Osteoblast (primary cell): Measurements from ENCODE around the gene ECE2. TPM values are rescaled to one million over a fixed set of nuclear protein-coding genes. Genes with fewer than 3 reads are reported as not detected.

Experiments
- DNase-seq: peaks from one replicate; pipeline ENCODE4 v3.0.0; 2011; ENCODE audit warnings: low spot score, mixed read lengths; ENCODE audit not compliant: insufficient read length; ENCODE audit errors: missing footprints
- H2AFZ ChIP-seq: 2 replicates; pipeline ENCODE4 v1.6.0; 2011; ENCODE audit warnings: mild to moderate bottlenecking, low read length
- H3K27ac ChIP-seq: 2 replicates; pipeline ENCODE4 v1.5.1; 2011; ENCODE audit warnings: mild to moderate bottlenecking, low read depth, low read length, moderate library complexity
- H3K27me3 ChIP-seq: 2 replicates; pipeline ENCODE4 v1.6.0; 2012; ENCODE audit warnings: mild to moderate bottlenecking, control low read depth, inconsistent platforms, low read length, moderate library complexity; ENCODE audit not compliant: insufficient read depth
- H3K36me3 ChIP-seq: 2 replicates; pipeline ENCODE4 v1.5.1; 2011; ENCODE audit warnings: mild to moderate bottlenecking, low read length, control low read depth, moderate library complexity; ENCODE audit not compliant: insufficient read depth
- H3K4me1 ChIP-seq: 2 replicates; pipeline ENCODE4 v1.5.1; 2011; ENCODE audit warnings: mild to moderate bottlenecking, low read length, control low read depth, moderate library complexity; ENCODE audit not compliant: insufficient read depth
- H3K4me2 ChIP-seq: 2 replicates; pipeline ENCODE4 v1.6.0; 2011; ENCODE audit warnings: mild to moderate bottlenecking, low read length; ENCODE audit not compliant: insufficient read depth
- H3K4me3 ChIP-seq: fragments of 200-600 bp; sonication (generic); 3 replicates; pipeline ENCODE4 v1.5.1; 2012; ENCODE audit warnings: mild to moderate bottlenecking, low read length, inconsistent platforms; ENCODE audit not compliant: insufficient read depth
- H3K79me2 ChIP-seq: 2 replicates; pipeline ENCODE4 v1.6.0; 2012; ENCODE audit warnings: mild to moderate bottlenecking, low read length, control low read depth, inconsistent platforms; ENCODE audit not compliant: insufficient read depth
- H3K9me3 ChIP-seq: 2 replicates; pipeline ENCODE4 v1.5.1; 2011; ENCODE audit warnings: low read depth, low read length, control low read depth
- H4K20me1 ChIP-seq: 2 replicates; pipeline ENCODE4 v1.6.0; 2012; ENCODE audit warnings: mild to moderate bottlenecking, low read length, control low read depth; ENCODE audit not compliant: insufficient read depth
- CTCF ChIP-seq: IDR thresholded peaks from 2 replicates; pipeline ENCODE4 v1.5.1; 2011; ENCODE audit warnings: mild to moderate bottlenecking, low read depth, low read length, moderate library complexity; ENCODE audit errors: extremely low read depth
- total RNA-seq: library from RNA; depleted of rRNA; stranded (reverse); fragments of >200 nt; gene quantifications from 2 replicates; pipeline ENCODE4 v1.2.3, GENCODE V29; 2012

The ECE2 gene
- total RNA-seq, 1 donor, result not detected

DNA sequence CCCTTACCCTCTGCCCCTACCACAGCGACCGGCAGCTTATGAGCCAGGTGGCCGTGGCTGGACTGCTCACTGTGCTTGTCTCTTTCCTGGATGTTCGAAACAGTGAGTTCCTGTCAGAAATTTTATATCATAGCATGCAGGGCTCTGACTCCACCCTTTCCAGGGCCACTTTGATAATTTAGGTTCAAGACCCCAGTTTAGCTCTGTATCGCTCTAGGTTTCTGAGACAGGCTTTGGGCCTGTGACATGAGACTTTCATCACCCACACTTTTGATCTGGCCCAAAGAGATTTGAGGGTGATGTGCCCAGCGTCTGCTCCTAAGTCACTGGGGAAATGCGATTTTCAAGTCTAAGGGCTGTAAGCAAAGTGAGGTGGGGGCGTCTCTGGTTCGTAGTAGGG lies 32.1 kb downstream of the ECE2 start:
- no peak for TF ChIP-seq CTCF
- Histone ChIP-seq H3K4me1 (no peaks in the 10 kb centered on the region), H3K4me2 (no peak overlapping the region), H3K4me3 (no peak overlapping the region), H3K36me3 (peaks cover 60% of the 10 kb centered on the region), H3K79me2 (peaks cover 22% of the 10 kb centered on the region), H3K27ac (no peak overlapping the region), H4K20me1 (peaks cover 17% of the 10 kb centered on the region), H3K9me3 (no peaks in the 10 kb centered on the region), H3K27me3 (no peaks in the 10 kb centered on the region), H2AFZ (no peak overlapping the region)
- no peak for DNase-seq

DNA sequence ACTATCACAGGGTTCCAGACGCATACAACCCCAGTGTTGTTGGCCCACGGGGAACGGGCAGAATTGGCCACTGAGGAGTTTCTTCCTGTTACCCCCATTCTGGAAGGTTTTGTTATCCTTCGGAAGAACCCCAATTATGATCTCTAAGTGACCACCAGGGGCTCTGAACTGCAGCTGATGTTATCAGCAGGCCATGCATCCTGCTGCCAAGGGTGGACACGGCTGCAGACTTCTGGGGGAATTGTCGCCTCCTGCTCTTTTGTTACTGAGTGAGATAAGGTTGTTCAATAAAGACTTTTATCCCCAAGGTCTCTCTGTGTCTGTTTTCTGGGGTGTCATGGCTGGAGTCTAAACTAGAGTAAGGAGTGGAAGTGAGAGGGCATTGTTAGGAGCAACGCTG lies 32.9 kb downstream of the ECE2 start:
- H3K79me2 ChIP-seq, result peaks cover 14% of the 10 kb centered on the region
- peak; percentile 18 for TF ChIP-seq CTCF
- H3K36me3 ChIP-seq, result peaks cover 52% of the 10 kb centered on the region
- no peak for DNase-seq
- no peak overlapping the region for H3K4me3 ChIP-seq
- H3K27me3 ChIP-seq, result no peaks in the 10 kb centered on the region
- no peaks in the 10 kb centered on the region for H3K4me1 ChIP-seq
- peaks cover 15% of the 10 kb centered on the region for H4K20me1 ChIP-seq
- H3K4me2 ChIP-seq, result no peak overlapping the region
- no peak overlapping the region for H3K27ac ChIP-seq
- H2AFZ ChIP-seq, result no peak overlapping the region
- no peaks in the 10 kb centered on the region for H3K9me3 ChIP-seq

GRCh38 chr3:184311633-184312032 lies 35.8 kb downstream of the ECE2 start:
- Histone ChIP-seq H3K27me3 (no peaks in the 10 kb centered on the region), H3K79me2 (peaks cover 20% of the 10 kb centered on the region), H3K9me3 (no peaks in the 10 kb centered on the region), H4K20me1 (peaks cover 16% of the 10 kb centered on the region), H3K36me3 (peaks cover 27% of the 10 kb centered on the region), H3K4me3 (no peak overlapping the region), H3K4me2 (no peak overlapping the region), H2AFZ (no peak overlapping the region), H3K4me1 (peaks cover 3% of the 10 kb centered on the region), H3K27ac (no peak overlapping the region)
- DNase-seq, result no peak
- no peak for TF ChIP-seq CTCF

DNA sequence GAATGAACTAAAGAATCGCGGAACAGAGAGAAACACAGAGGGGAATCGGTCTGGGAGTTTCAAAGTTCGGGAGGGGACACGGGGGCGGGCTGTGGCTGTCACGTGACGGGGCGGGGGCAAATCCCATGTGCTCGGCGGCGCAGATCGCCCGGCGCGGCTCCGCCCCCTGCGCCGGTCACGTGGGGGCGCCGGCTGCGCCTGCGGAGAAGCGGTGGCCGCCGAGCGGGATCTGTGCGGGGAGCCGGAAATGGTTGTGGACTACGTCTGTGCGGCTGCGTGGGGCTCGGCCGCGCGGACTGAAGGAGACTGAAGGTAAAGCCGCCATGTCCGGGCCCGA lies 38.5 kb downstream of the ECE2 start, which contains the start of gene EIF4G1:
Gene EIF4G1 (plus strand): TSS at position 244 of the 337 bp plus-strand sequence. CDS start 1,191 bp downstream, outside the sequence.
- H2AFZ ChIP-seq, result peak within 1 kb of the TSS; percentile 48
- H3K4me3 ChIP-seq, result peak within 1 kb of the TSS; percentile 97
- DNase-seq, result peak; percentile 99
- no peaks in the 10 kb centered on the region for H3K9me3 ChIP-seq
- H3K79me2 ChIP-seq, result peaks cover 46% of the 10 kb centered on the region
- H3K4me2 ChIP-seq, result peak within 1 kb of the TSS; percentile 98
- peaks cover 23% of the 10 kb centered on the region for H3K4me1 ChIP-seq
- no peaks in the 10 kb centered on the region for H3K27me3 ChIP-seq
- no peak for TF ChIP-seq CTCF
- peaks cover 30% of the 10 kb centered on the region for H3K36me3 ChIP-seq
- peak within 1 kb of the TSS; percentile 90 for H3K27ac ChIP-seq
- H4K20me1 ChIP-seq, result peaks cover 39% of the 10 kb centered on the region
